ENCODE results near the gene APOBEC2. TPM values are rescaled to one million over a fixed set of nuclear protein-coding genes. Genes with fewer than 3 reads are reported as not detected.

The APOBEC2 gene
- total RNA-seq, 1 donor from 2014 or later, result not detected

GRCh38 chr6:41063884-41064285 lies 10.9 kb downstream of the APOBEC2 start:
- ATAC-seq (no peak), DNase-seq (no peak)
- Histone ChIP-seq H3K9me3 (no peaks in the 10 kb centered on the region), H3K27me3 (no peaks in the 10 kb centered on the region), H3K36me3 (peaks cover 38% of the 10 kb centered on the region), H3K4me3 (no peak overlapping the region), H3K27ac (no peak overlapping the region), H3K4me1 (no peaks in the 10 kb centered on the region)
- no peak for TF ChIP-seq CTCF (IDR thresholded peaks at IDR 0.05)
- intact Hi-C loops (cut with DNase I), result no loop called here

- intact Hi-C loops (cut with DNase I), result no loop called here
- peaks cover 47% of the 10 kb centered on the region for H3K36me3 ChIP-seq
- DNase-seq (no peak), ATAC-seq (no peak)
- TF ChIP-seq CTCF (IDR thresholded peaks at IDR 0.05), result no peak
- H3K4me3 ChIP-seq, result no peak overlapping the region
- no peaks in the 10 kb centered on the region for H3K9me3 ChIP-seq
- no peak overlapping the region for H3K27ac ChIP-seq
- H3K4me1 ChIP-seq, result no peaks in the 10 kb centered on the region
- no peaks in the 10 kb centered on the region for H3K27me3 ChIP-seq
Measured at GRCh38 chr6:41064841-41065240, 11.8 kb downstream of the APOBEC2 start.

GRCh38 chr6:41065550-41066026 lies 12.6 kb downstream of the APOBEC2 start:
- Histone ChIP-seq H3K27ac (no peak overlapping the region), H3K4me1 (peaks cover 2% of the 10 kb centered on the region), H3K36me3 (peaks cover 47% of the 10 kb centered on the region), H3K27me3 (no peaks in the 10 kb centered on the region), H3K4me3 (no peak overlapping the region), H3K9me3 (no peaks in the 10 kb centered on the region)
- no peak for ATAC-seq
- no peak for DNase-seq
- no peak for TF ChIP-seq CTCF (IDR thresholded peaks at IDR 0.05)
- intact Hi-C loops (cut with DNase I), result no loop called here

- Histone ChIP-seq H3K36me3 (peaks cover 43% of the 10 kb centered on the region), H3K27me3 (no peaks in the 10 kb centered on the region), H3K4me1 (peaks cover 8% of the 10 kb centered on the region), H3K9me3 (no peaks in the 10 kb centered on the region), H3K27ac (no peak overlapping the region), H3K4me3 (no peak overlapping the region)
- DNase-seq (no peak), ATAC-seq (peak; percentile 54)
- intact Hi-C loops (cut with DNase I), result no loop called here
- TF ChIP-seq CTCF (IDR thresholded peaks at IDR 0.05), result peak; percentile 89
Measured at GRCh38 chr6:41066867-41067304, 13.9 kb downstream of the APOBEC2 start.

GRCh38 chr6:41071501-41071922 lies 18.5 kb downstream of the APOBEC2 start:
- H3K4me3 ChIP-seq, result peak overlapping the region; percentile 87

More at GRCh38 chr6:41071501-41071922, 18.5 kb downstream of the APOBEC2 start:
- peaks cover 31% of the 10 kb centered on the region for H3K4me1 ChIP-seq
- DNase-seq, result no peak
- no peak for TF ChIP-seq CTCF (IDR thresholded peaks at IDR 0.05)
- intact Hi-C loops (cut with DNase I), result no loop called here
- peaks cover 28% of the 10 kb centered on the region for H3K36me3 ChIP-seq
- H3K27me3 ChIP-seq, result no peaks in the 10 kb centered on the region
- no peak for ATAC-seq
- peak overlapping the region; percentile 98 for H3K27ac ChIP-seq
- H3K9me3 ChIP-seq, result no peaks in the 10 kb centered on the region

All from upper lobe of right lung (tissue), 1 donor.